Astrocyte of the spinal cord (primary cell): ENCODE data around the gene ANKRD63.

Experiments
- DNase-seq: peaks from one replicate; pipeline ENCODE4 v3.0.0; 2011; ENCODE audit warnings: low read depth, low spot score
- H3K4me3 ChIP-seq: 2 replicates; pipeline ENCODE4 v1.5.1; 2011; ENCODE audit warnings: low read depth, mild to moderate bottlenecking, low read length, moderate library complexity
- CTCF ChIP-seq: IDR thresholded peaks from 2 replicates; pipeline ENCODE4 v1.5.1; 2012; ENCODE audit warnings: low read depth, mild to moderate bottlenecking, low read length, inconsistent platforms
- in situ Hi-C: cut with HindIII; loops from 2 replicates; pipeline ENCODE4 v1.10.0; 2017; ENCODE audit warnings: low sequenced_read_pairs

The ANKRD63 gene

GRCh38 chr15:40235201-40235885 lies 47.5 kb downstream of the ANKRD63 start:
- DNase-seq: no peak
- no peak for TF ChIP-seq CTCF
- in situ Hi-C loops: no loop called here
- H3K4me3 ChIP-seq: no peak overlapping the region

- no peak for DNase-seq
- H3K4me3 ChIP-seq: no peak overlapping the region
- in situ Hi-C loops: no loop called here
- no peak for TF ChIP-seq CTCF
Observed at GRCh38 chr15:40234783-40235182, 48.1 kb downstream of the ANKRD63 start.

GRCh38 chr15:40233727-40234577 lies 48.9 kb downstream of the ANKRD63 start:
- TF ChIP-seq CTCF: no peak
- in situ Hi-C loops: no loop called here
- no peak for DNase-seq
- no peak overlapping the region for H3K4me3 ChIP-seq

GRCh38 chr15:40232625-40233070 lies 50.2 kb downstream of the ANKRD63 start:
- no peak overlapping the region for H3K4me3 ChIP-seq
- TF ChIP-seq CTCF: no peak
- in situ Hi-C loops: no loop called here
- DNase-seq: peak; percentile 17
